Coronary artery (tissue), 2 donors: ENCODE measurements around the gene STPG4.
"Not testable (repeated sequence)": the region's sequence is repeated elsewhere in the genome, so short reads cannot be mapped to it uniquely, and the experiment has no call there.

Source experiments
- DNase-seq: peaks from one replicate; pipeline ENCODE4 v3.0.0-alpha.2; 2017; ENCODE audit warnings: low spot score
- H3K27ac ChIP-seq, 2 donors: fragments of 200-600 bp; sonication (generic); one replicate each; pipeline ENCODE4 v1.5.1; 2016 to 2019
- H3K4me3 ChIP-seq: fragments of 200-600 bp; sonication (generic); 2 replicates; pipeline ENCODE4 v1.5.1; 2016; ENCODE audit warnings: mild to moderate bottlenecking, moderate library complexity
- CTCF ChIP-seq: fragments of 200-600 bp; sonication (generic); IDR thresholded peaks from one replicate; pipeline ENCODE4 v1.5.1; 2019; ENCODE audit warnings: antibody characterized with exemption

The STPG4 gene

GRCh38 chr2:47186351-47186750, 31.2 kb upstream of the STPG4 start:
- no peak overlapping the region for H3K27ac ChIP-seq
- no peak for TF ChIP-seq CTCF
- DNase-seq: no peak
- H3K4me3 ChIP-seq: no peak overlapping the region

- H3K27ac ChIP-seq, DNase-seq, H3K4me3 ChIP-seq: not testable (repeated sequence)
These were observed 30.0 kb upstream of the STPG4 start for GRCh38 chr2:47185098-47185497.

- no peak for TF ChIP-seq CTCF
- Histone ChIP-seq H3K27ac (no peak overlapping the region), H3K4me3 (no peak overlapping the region)
- no peak for DNase-seq
These were observed 26.1 kb upstream of the STPG4 start for GRCh38 chr2:47181176-47181575.

GRCh38 chr2:47180531-47180930, 25.4 kb upstream of the STPG4 start:
- no peak overlapping the region for H3K27ac ChIP-seq
- no peak overlapping the region for H3K4me3 ChIP-seq
- TF ChIP-seq CTCF: no peak
- DNase-seq: no peak

- H3K27ac ChIP-seq: no peak overlapping the region
- TF ChIP-seq CTCF: no peak
- DNase-seq: no peak
- H3K4me3 ChIP-seq: no peak overlapping the region
These were observed 24.3 kb upstream of the STPG4 start for GRCh38 chr2:47179388-47179787.

- Histone ChIP-seq H3K4me3 (no peak overlapping the region), H3K27ac (no peak overlapping the region)
- DNase-seq: no peak
- no peak for TF ChIP-seq CTCF
These were observed 23.2 kb upstream of the STPG4 start for GRCh38 chr2:47178341-47178740.

GRCh38 chr2:47177043-47177565, 22.0 kb upstream of the STPG4 start:
- DNase-seq: no peak
- H3K27ac ChIP-seq: peak overlapping the region; percentile 93 to 96
- no peak for TF ChIP-seq CTCF
- peak overlapping the region; percentile 95 for H3K4me3 ChIP-seq
